ENCODE results near the gene TAMM41. TPM values are rescaled to one million over a fixed set of nuclear protein-coding genes. Genes with fewer than 3 reads are reported as not detected.

Gene TAMM41
- total RNA-seq, 1 experiment from 2014 or later, result 24.3 TPM

- H3K4me1 Mint-ChIP-seq, result no peaks in the 10 kb centered on the region
- Histone ChIP-seq H3K56ac (ENCODE audit: insufficient read length, low read depth, low read length) (no peak overlapping the region), H2BK15ac (ENCODE audit: low read depth, low read length) (no peak overlapping the region), H2BK5ac (ENCODE audit: insufficient read length, low read length) (no peak overlapping the region), H4K20me1 (ENCODE audit: control insufficient read depth, insufficient read depth, insufficient read length) (no peaks in the 10 kb centered on the region), H3K4me2 (ENCODE audit: insufficient read depth, insufficient read length, low read length) (no peak overlapping the region), H4K91ac (ENCODE audit: insufficient read length, low read depth, low read length) (no peak overlapping the region), H3K9ac (ENCODE audit: extremely low read depth, insufficient read length, low read length) (no peak overlapping the region), H3K27me3 (ENCODE audit: insufficient read depth, low read length) (no peaks in the 10 kb centered on the region), H2BK120ac (ENCODE audit: low read depth, low read length, poor library complexity, severe bottlenecking) (no peak overlapping the region), H3K9me3 (ENCODE audit: control insufficient read depth, low read depth, low read length) (no peaks in the 10 kb centered on the region), H3K23me2 (ENCODE audit: insufficient read length, low read depth, low read length, poor library complexity, severe bottlenecking) (no peaks in the 10 kb centered on the region), H2BK12ac (ENCODE audit: insufficient read length, low read depth, low read length) (no peak overlapping the region), H3K14ac (ENCODE audit: insufficient read depth, low read length) (no peak overlapping the region; the same call in 1 of the 2 replicates), H3T11ph (ENCODE audit: low read length) (no peak overlapping the region), H2AFZ (ENCODE audit: low read length) (no peak overlapping the region), H3K23ac (ENCODE audit: insufficient read length, low read depth, low read length) (no peak overlapping the region), H3K18ac (ENCODE audit: insufficient read length, low read depth, low read length) (no peak overlapping the region), H3K27ac (ENCODE audit: insufficient read length, low read depth, low read length) (no peak overlapping the region), H3K79me1 (ENCODE audit: insufficient read depth, low read depth, low read length, poor library complexity, severe bottlenecking) (no peaks in the 10 kb centered on the region), H2BK20ac (ENCODE audit: low read depth, low read length, poor library complexity, severe bottlenecking) (no peak overlapping the region), H4K5ac (ENCODE audit: insufficient read length, low read depth, low read length) (no peak overlapping the region), H3K4me1 (ENCODE audit: insufficient read depth, low read length) (no peaks in the 10 kb centered on the region), H3K4ac (ENCODE audit: low read depth, low read length) (no peak overlapping the region), H2AK5ac (ENCODE audit: insufficient read length, low read length) (no peak overlapping the region), H4K8ac (replicated peaks; ENCODE audit: insufficient read length, low read depth, low read length) (no peak overlapping the region), H3K79me2 (ENCODE audit: insufficient read depth, low read length) (no peaks in the 10 kb centered on the region)
- H3K36me3 Mint-ChIP-seq (ENCODE audit: insufficient read depth in 1 of 3, low read depth in 3 of 3), result peaks cover 8 to 49% (median 41%) of the 10 kb centered on the region in 3 experiments
- no peak overlapping the region for H3K27ac Mint-ChIP-seq
- no peak for TF ChIP-seq CTCF (conservative IDR thresholded peaks at IDR 0.05)
- no peaks in the 10 kb centered on the region for H3K27me3 Mint-ChIP-seq (ENCODE audit: low read depth)
- DNase-seq, result no peak
- no CpG with 5 or more reads among the region's 9 CpGs for WGBS (ENCODE audit: extremely low coverage, insufficient read length, low lambda C conversion rate)
- no peaks in the 10 kb centered on the region for H3K9me3 Mint-ChIP-seq
- H3K4me3 Mint-ChIP-seq, result no peak overlapping the region
These were observed 38.5 kb downstream of the TAMM41 start for GRCh38 chr3:11808231-11808630.
